Measurements from ENCODE around the gene PLA2R1.

- TF ChIP-seq, protein P1, sequence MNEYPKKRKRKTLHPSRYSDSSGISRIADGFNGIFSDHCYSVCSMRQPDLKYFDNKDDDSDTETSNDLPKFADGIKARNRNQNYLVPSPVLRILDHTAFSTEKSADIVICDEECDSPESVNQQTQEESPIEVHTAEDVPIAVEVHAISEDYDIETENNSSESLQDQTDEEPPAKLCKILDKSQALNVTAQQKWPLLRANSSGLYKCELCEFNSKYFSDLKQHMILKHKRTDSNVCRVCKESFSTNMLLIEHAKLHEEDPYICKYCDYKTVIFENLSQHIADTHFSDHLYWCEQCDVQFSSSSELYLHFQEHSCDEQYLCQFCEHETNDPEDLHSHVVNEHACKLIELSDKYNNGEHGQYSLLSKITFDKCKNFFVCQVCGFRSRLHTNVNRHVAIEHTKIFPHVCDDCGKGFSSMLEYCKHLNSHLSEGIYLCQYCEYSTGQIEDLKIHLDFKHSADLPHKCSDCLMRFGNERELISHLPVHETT (tag by site-specific recombination; IDR thresholded peaks at IDR 0.05): no peak
- TF ChIP-seq MYNN (tag by site-specific recombination; IDR thresholded peaks at IDR 0.05; ENCODE audit: borderline replicate concordance): no peak
- TF ChIP-seq ZNF133 (tag by site-specific recombination; IDR thresholded peaks at IDR 0.05): no peak
- TF ChIP-seq CTCF (tag by site-specific recombination; IDR thresholded peaks at IDR 0.05): no peak
- TF ChIP-seq, protein P2, sequence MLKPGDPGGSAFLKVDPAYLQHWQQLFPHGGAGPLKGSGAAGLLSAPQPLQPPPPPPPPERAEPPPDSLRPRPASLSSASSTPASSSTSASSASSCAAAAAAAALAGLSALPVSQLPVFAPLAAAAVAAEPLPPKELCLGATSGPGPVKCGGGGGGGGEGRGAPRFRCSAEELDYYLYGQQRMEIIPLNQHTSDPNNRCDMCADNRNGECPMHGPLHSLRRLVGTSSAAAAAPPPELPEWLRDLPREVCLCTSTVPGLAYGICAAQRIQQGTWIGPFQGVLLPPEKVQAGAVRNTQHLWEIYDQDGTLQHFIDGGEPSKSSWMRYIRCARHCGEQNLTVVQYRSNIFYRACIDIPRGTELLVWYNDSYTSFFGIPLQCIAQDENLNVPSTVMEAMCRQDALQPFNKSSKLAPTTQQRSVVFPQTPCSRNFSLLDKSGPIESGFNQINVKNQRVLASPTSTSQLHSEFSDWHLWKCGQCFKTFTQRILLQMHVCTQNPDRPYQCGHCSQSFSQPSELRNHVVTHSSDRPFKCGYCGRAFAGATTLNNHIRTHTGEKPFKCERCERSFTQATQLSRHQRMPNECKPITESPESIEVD (tag by site-specific recombination; IDR thresholded peaks at IDR 0.05): no peak
- no peak for TF ChIP-seq ZNF248 (tag by site-specific recombination; IDR thresholded peaks at IDR 0.05)
- no peak for TF ChIP-seq ZNF274 (IDR thresholded peaks at IDR 0.05; ENCODE audit: low read length)
- TF ChIP-seq ZNF274 (tag by site-specific recombination; IDR thresholded peaks at IDR 0.05; ENCODE audit: borderline replicate concordance): no peak
- TF ChIP-seq ZNF600 (tag by site-specific recombination; IDR thresholded peaks at IDR 0.05): no peak
- no peak for TF ChIP-seq ZNF654 (tag by site-specific recombination; IDR thresholded peaks at IDR 0.05; ENCODE audit: low read depth)
Measured at GRCh38 chr2:159998961-159999360, 63.5 kb downstream of the PLA2R1 start.
